Upper lobe of right lung (tissue), 1 donor: ENCODE results near the gene NMNAT2. TPM values are rescaled to one million over a fixed set of nuclear protein-coding genes. Genes with fewer than 3 reads are reported as not detected.

Experiments
- ATAC-seq: fragments of 200-7000 bp; cut with Tn5 transposase; one replicate; pipeline ENCODE4 v1.9.1; 2020; ENCODE audit warnings: mild to moderate bottlenecking, moderate library complexity
- DNase-seq: peaks from one replicate; pipeline ENCODE4 v3.0.0-alpha.2; 2020
- H3K27ac ChIP-seq: fragments of 200-600 bp; one replicate; pipeline ENCODE4 v1.8.0; 2022
- H3K27me3 ChIP-seq: fragments of 200-600 bp; one replicate; pipeline ENCODE4 v1.8.0; 2022; ENCODE audit warnings: mild to moderate bottlenecking
- H3K36me3 ChIP-seq: fragments of 200-600 bp; one replicate; pipeline ENCODE4 v1.8.0; 2022
- H3K4me1 ChIP-seq: fragments of 200-600 bp; one replicate; pipeline ENCODE4 v1.8.0; 2022
- H3K4me3 ChIP-seq: fragments of 200-600 bp; one replicate; pipeline ENCODE4 v1.8.0; 2022; ENCODE audit warnings: mild to moderate bottlenecking
- H3K9me3 ChIP-seq: fragments of 200-600 bp; one replicate; pipeline ENCODE4 v1.8.0; 2022
- intact Hi-C: fragments of 100-400 bp; cut with DNase I; formaldehyde crosslinking; loops from one replicate; pipeline ENCODE4 v1.11.0; 2022
- total RNA-seq: library from RNA; stranded (reverse); fragmentation: NEBNext Ultra II Directional; extraction: Animal tissue kit (Norgen Biotek cat#: 25700); gene quantifications from one replicate; pipeline ENCODE4 v1.2.1, GENCODE V29; 2021
- TF ChIP-seq, protein P1 (sequence below): fragments of 200-600 bp; IDR thresholded peaks from one replicate; pipeline ENCODE4 v1.8.0; 2022; ENCODE audit warnings: antibody characterized with exemption
- donor health status: DM: no; HTN: yes; CAD: no; lungs with severe emphysema.

NMNAT2 gene
- total RNA-seq, 1 donor from 2014 or later, result 0.38 TPM

DNA sequence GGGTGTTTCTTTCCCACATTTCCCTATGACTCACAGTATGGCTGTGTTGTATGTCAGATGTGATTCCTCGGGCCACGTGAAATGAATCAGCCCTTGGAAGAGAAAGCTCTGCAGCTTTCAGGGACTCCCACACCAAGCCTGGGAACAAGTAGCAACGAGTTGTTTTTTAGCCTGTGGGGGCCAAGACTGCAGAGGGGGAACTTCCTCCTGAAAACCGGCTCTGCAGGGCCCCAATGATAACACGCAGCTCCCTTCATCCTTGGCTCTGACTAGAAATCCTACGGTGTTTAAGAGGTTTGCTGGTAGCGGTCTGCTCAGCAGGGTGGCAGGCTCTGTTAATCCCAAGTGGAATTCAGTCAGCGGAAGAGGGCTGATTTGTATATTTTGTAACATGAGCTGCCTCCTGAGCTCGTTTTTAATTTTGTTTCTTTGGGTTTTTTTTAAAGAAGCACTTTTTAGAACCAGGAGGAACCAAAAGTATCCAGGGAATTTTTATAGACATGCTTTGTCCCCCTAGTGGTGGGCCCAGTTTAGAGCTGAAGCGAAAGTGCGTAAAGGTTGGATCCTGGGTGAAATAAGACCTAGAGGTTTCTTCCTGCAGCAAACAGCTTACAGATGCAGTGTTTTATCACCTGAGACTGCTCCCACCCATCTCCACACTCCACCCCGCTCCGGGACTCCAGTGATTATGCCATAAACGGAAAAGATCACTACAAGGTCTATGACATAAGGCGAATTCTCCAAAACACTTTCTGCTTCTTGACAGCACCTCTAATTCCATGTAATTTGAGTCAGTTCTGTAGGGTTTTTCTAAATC is 183.3 kb downstream of the NMNAT2 start:
- H3K4me1 ChIP-seq, result peaks cover 21% of the 10 kb centered on the region
- TF ChIP-seq, protein P1, sequence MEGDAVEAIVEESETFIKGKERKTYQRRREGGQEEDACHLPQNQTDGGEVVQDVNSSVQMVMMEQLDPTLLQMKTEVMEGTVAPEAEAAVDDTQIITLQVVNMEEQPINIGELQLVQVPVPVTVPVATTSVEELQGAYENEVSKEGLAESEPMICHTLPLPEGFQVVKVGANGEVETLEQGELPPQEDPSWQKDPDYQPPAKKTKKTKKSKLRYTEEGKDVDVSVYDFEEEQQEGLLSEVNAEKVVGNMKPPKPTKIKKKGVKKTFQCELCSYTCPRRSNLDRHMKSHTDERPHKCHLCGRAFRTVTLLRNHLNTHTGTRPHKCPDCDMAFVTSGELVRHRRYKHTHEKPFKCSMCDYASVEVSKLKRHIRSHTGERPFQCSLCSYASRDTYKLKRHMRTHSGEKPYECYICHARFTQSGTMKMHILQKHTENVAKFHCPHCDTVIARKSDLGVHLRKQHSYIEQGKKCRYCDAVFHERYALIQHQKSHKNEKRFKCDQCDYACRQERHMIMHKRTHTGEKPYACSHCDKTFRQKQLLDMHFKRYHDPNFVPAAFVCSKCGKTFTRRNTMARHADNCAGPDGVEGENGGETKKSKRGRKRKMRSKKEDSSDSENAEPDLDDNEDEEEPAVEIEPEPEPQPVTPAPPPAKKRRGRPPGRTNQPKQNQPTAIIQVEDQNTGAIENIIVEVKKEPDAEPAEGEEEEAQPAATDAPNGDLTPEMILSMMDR, result peak; percentile 66
- no peaks in the 10 kb centered on the region for H3K27me3 ChIP-seq
- peak overlapping the region; percentile 74 for H3K27ac ChIP-seq
- intact Hi-C loops, result no loop called here
- DNase-seq (no peak), ATAC-seq (peak; percentile 69)
- H3K36me3 ChIP-seq, result no peaks in the 10 kb centered on the region
- H3K4me3 ChIP-seq, result peak overlapping the region; percentile 36
- H3K9me3 ChIP-seq, result no peaks in the 10 kb centered on the region

DNA sequence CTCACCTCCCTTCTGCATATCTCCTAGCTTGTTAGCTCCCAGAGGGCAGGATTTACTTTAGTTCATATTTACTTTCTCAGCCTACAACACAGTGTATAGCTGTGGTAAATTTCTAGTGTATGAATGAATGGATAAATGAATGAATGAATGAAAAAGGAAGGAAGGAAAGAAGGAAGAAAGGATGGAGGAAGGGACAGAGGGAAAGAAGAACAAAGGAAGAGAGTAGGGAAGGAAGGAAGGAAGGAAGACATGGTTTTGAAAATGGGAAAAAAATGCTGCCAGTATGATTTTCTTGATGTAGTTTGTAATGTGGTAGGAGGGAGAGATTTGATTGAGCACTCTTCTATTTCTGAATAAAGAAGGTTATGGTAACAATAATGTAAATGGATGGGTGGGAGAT is 185.1 kb downstream of the NMNAT2 start:
- Histone ChIP-seq H3K27ac (no peak overlapping the region), H3K27me3 (no peaks in the 10 kb centered on the region), H3K4me3 (no peak overlapping the region), H3K36me3 (no peaks in the 10 kb centered on the region), H3K9me3 (no peaks in the 10 kb centered on the region), H3K4me1 (peaks cover 14% of the 10 kb centered on the region)
- TF ChIP-seq, protein P1, result no peak
- DNase-seq (no peak), ATAC-seq (no peak)
- intact Hi-C loops, result no loop called here

DNA sequence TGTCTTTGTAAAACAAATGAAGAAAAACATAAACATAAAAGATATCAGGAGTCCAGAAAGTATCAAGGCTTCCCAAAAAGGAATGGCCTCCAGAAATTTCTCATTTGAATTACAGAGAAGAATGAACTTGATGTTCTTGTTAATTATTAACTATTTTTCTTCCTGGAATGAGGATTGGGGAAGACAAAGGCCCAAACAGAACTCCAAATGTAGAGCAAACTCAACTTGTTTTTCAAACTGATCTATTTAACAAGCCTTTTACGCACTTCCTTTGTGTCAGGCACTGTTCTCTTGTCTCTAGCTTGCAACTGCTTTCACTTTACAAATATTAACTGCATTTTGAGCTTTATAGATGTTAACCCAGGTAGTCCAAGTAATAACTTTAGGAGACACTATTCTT is 186.6 kb downstream of the NMNAT2 start:
- TF ChIP-seq, protein P1, result no peak
- Histone ChIP-seq H3K9me3 (no peaks in the 10 kb centered on the region), H3K36me3 (no peaks in the 10 kb centered on the region), H3K4me1 (peaks cover 11% of the 10 kb centered on the region), H3K27me3 (no peaks in the 10 kb centered on the region), H3K27ac (no peak overlapping the region), H3K4me3 (no peak overlapping the region)
- intact Hi-C loops, result no loop called here
- no peak for DNase-seq
- ATAC-seq, result no peak

DNA sequence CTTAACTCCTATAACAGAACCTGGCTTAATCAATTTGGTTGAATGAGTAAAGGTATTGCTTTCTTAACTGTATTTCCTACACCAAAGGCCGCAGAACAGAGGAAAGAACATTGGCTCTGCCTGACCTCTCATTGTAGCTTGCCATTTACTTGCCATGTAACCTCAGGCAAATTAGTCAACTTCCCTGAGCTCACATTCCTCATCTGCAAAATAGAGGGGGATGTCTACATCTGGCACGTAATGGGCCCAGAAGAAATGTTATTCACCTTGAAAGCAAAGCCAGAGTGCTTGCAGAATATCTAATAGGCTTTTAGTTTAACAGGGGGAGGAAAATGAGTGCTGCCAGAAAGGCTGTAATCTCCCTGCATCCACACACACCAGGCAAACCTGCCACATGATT is 187.8 kb downstream of the NMNAT2 start:
- intact Hi-C loops, result no loop called here
- TF ChIP-seq, protein P1, result no peak
- Histone ChIP-seq H3K4me3 (no peak overlapping the region), H3K4me1 (peaks cover 11% of the 10 kb centered on the region), H3K9me3 (no peaks in the 10 kb centered on the region), H3K27me3 (no peaks in the 10 kb centered on the region), H3K36me3 (no peaks in the 10 kb centered on the region), H3K27ac (no peak overlapping the region)
- DNase-seq (no peak), ATAC-seq (no peak)

DNA sequence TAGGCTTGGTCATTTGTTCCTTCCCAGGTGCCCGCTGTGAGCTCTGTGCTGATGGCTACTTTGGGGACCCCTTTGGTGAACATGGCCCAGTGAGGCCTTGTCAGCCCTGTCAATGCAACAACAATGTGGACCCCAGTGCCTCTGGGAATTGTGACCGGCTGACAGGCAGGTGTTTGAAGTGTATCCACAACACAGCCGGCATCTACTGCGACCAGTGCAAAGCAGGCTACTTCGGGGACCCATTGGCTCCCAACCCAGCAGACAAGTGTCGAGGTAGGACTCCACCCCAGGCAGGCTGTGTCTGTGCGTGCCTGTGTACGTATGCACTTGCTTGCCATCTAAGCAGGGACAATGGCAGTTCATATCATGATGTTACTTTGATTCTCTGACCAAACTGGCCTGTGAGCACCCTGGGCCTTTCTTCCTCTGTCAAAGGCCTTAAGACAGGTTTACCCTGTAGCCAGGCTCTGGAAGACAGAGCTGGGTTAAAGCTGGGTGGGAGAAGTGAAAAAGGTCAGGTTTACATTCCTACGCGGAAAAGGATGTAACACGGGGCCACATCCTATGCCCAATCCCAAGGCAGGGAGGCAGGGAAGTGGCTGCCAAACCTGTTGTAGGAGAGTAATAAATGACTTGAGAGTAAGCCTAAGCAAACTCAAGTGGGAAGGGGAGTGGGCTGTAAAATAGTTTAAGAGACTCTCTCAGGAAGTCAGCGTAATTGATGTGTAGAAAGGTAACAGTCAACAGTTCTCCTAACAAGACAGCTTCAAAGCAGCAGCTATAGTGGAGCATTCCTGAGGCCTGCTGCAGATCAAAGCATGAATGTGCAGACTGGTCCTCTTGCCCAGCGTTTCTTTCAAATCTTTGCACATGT is 189.6 kb downstream of the NMNAT2 start:
- no peak overlapping the region for H3K4me3 ChIP-seq
- ATAC-seq (peak; percentile 30), DNase-seq (no peak)
- intact Hi-C loops, result loop anchor here (10.0 kb wide), 1 partner anchor 264 kb away; no protein-coding TSS in a partner anchor
- H3K27me3 ChIP-seq, result no peaks in the 10 kb centered on the region
- H3K27ac ChIP-seq, result no peak overlapping the region
- no peaks in the 10 kb centered on the region for H3K36me3 ChIP-seq
- no peaks in the 10 kb centered on the region for H3K4me1 ChIP-seq
- H3K9me3 ChIP-seq, result no peaks in the 10 kb centered on the region
- TF ChIP-seq, protein P1, result no peak
